Breast epithelium (tissue), 3 donors: Measurements from ENCODE around the gene CEACAM6.

Source experiments
- POLR2A ChIP-seq: fragments of 450-650 bp; IDR thresholded peaks from one replicate; pipeline ENCODE4 v1.6.1; 2016; ENCODE audit warnings: antibody characterized with exemption, mild to moderate bottlenecking, moderate library complexity
- POLR2AphosphoS5 ChIP-seq, 3 donors: sonication (generic); formaldehyde crosslinking; IDR thresholded peaks; one replicate each; pipeline ENCODE4 v1.6.1; 2017; ENCODE audit warnings: antibody characterized with exemption in 3 of 3
- TF ChIP-seq, protein P1 (sequence below), 3 donors: fragments of 450-650 bp; IDR thresholded peaks; one replicate each; pipeline ENCODE4 v1.5.1; 2016 to 2017; ENCODE audit warnings: antibody characterized with exemption in 3 of 3, mild to moderate bottlenecking in 3 of 3, moderate library complexity in 3 of 3

DNA sequence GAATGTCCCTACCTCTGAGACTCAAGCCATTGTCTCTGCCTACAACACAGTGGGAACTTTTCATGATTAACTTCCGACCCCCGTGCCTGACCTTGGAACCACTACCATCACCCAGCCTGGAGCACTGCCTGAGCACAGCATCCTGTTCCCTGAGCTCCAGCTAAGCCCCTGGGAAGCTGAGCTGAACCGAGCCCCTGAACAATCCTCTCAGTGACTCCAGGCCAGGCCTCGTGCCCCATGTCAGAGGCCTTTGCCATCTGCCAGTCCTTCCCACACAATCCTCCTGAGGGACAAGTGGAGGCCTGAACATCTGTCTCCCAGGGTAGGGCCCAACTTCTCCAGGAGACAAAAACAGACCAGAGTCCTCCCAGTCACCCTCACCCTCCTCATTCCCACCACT is 58.6 kb downstream of the CEACAM6 start:
- TF ChIP-seq POLR2AphosphoS5 (IDR thresholded peaks at IDR 0.05) (no peak), POLR2A (no peak)
- TF ChIP-seq, protein P1, sequence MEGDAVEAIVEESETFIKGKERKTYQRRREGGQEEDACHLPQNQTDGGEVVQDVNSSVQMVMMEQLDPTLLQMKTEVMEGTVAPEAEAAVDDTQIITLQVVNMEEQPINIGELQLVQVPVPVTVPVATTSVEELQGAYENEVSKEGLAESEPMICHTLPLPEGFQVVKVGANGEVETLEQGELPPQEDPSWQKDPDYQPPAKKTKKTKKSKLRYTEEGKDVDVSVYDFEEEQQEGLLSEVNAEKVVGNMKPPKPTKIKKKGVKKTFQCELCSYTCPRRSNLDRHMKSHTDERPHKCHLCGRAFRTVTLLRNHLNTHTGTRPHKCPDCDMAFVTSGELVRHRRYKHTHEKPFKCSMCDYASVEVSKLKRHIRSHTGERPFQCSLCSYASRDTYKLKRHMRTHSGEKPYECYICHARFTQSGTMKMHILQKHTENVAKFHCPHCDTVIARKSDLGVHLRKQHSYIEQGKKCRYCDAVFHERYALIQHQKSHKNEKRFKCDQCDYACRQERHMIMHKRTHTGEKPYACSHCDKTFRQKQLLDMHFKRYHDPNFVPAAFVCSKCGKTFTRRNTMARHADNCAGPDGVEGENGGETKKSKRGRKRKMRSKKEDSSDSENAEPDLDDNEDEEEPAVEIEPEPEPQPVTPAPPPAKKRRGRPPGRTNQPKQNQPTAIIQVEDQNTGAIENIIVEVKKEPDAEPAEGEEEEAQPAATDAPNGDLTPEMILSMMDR (IDR thresholded peaks at IDR 0.05) = no peak
